Measurements from ENCODE around the gene ST7. TPM values are rescaled to one million over a fixed set of nuclear protein-coding genes. Genes with fewer than 3 reads are reported as not detected.

ST7 gene
- total and polyA plus RNA-seq, 2 donors (not counting 3 experiments of a cell fraction or from before 2014, with no cell fraction given): 18.6 to 24.9 TPM

DNA sequence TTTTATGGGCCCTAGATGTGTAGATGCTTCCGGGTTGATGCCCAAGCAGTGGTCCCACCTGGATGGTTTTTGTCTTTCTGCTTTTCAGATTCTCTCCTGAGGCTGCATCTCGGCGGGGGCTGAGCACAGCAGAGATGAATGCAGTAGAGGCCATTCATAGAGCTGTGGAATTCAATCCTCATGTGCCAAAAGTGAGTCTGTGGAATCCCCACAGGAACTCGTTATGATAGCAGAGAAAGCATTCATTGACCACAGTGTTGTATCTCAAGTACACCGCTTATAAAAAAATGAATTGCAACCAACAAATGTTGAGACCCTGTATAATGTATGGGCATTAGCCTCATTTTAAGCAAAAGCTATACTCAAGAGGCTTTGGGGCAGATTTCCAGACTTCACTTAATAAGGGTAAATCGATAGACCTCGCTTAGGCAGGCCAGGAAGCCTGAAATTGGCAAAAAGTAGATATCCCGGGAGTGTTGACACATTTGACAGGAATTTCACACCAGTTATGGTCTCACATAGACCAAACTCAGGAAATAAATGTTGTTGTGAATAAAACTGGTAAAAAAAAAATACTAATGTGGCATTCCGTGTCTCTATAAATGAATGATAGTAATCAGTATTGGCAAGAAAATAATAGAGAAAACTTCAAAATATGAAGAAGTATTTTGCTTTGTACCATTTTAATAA lies 237.6 kb downstream of the ST7 start:
- no peak overlapping the region for H3K27ac ChIP-seq (ENCODE audit: insufficient read depth, low read depth, low read length)
- H3K4me1 ChIP-seq (ENCODE audit: control insufficient read depth, extremely low read depth, insufficient read depth, low read length): no peaks in the 10 kb centered on the region
- no peaks in the 10 kb centered on the region for H4K20me1 ChIP-seq (replicated peaks; ENCODE audit: control insufficient read depth, extremely low read depth, insufficient read depth, low read length)
- POLR2A ChIA-PET: interaction anchor here (1.1 kb wide), 1 partner anchor 259 kb away, joined by 4 read pairs; no protein-coding TSS in a partner anchor
- H3K9me1 ChIP-seq (replicated peaks; ENCODE audit: control insufficient read depth, extremely low read depth, insufficient read depth, low read length): no peaks in the 10 kb centered on the region
- intact Hi-C loops (cut with micrococcal nuclease): no loop called here
- FAIRE-seq (no peak), DNase-seq (ENCODE audit: low read depth, low spot score) (no peak)
- no peak overlapping the region for H3K4me3 ChIP-seq (replicated peaks in 1 of 3; ENCODE audit: insufficient read depth in 1 of 3, low read depth in 1 of 3, low read length in 3 of 3)
- H3K36me3 ChIP-seq (ENCODE audit: control insufficient read depth in 2 of 2, extremely low read depth in 1 of 2, insufficient read depth in 2 of 2, low read length in 2 of 2): peaks cover 0 to 3% of the 10 kb centered on the region in 2 experiments
- no peak overlapping the region for H2AFZ ChIP-seq (ENCODE audit: low read depth, low read length)
- H3K9me3 ChIP-seq (replicated peaks; ENCODE audit: control insufficient read depth, insufficient read depth, low read length): no peaks in the 10 kb centered on the region
- CTCF ChIA-PET: no interaction called here
- no peak overlapping the region for H3K4me2 ChIP-seq (ENCODE audit: insufficient read depth, low read length)
- BruUV-seq (replicated peaks): no TSS peak
- dilution Hi-C loops (cut with MboI; ENCODE audit: extremely low pct_ligation_motif_present, low sequenced_read_pairs): no loop called here
- H3K9ac ChIP-seq (replicated peaks; ENCODE audit: extremely low read depth, insufficient read depth, low read length): no peak overlapping the region
- no peaks in the 10 kb centered on the region for H3K27me3 ChIP-seq (ENCODE audit: control insufficient read depth in 2 of 2, insufficient read depth in 2 of 2, low read length in 2 of 2)
- H3K79me2 ChIP-seq (ENCODE audit: control insufficient read depth, insufficient read depth, low read length): no peaks in the 10 kb centered on the region
- no peak for TF ChIP-seq POLR2A (IDR thresholded peaks at IDR 0.05; ENCODE audit: low read depth, low read length)
- TF ChIP-seq EZH2 (IDR thresholded peaks at IDR 0.05; ENCODE audit: borderline replicate concordance, low read depth, low read length, severe bottlenecking): no peak
- TF ChIP-seq, protein P1, sequence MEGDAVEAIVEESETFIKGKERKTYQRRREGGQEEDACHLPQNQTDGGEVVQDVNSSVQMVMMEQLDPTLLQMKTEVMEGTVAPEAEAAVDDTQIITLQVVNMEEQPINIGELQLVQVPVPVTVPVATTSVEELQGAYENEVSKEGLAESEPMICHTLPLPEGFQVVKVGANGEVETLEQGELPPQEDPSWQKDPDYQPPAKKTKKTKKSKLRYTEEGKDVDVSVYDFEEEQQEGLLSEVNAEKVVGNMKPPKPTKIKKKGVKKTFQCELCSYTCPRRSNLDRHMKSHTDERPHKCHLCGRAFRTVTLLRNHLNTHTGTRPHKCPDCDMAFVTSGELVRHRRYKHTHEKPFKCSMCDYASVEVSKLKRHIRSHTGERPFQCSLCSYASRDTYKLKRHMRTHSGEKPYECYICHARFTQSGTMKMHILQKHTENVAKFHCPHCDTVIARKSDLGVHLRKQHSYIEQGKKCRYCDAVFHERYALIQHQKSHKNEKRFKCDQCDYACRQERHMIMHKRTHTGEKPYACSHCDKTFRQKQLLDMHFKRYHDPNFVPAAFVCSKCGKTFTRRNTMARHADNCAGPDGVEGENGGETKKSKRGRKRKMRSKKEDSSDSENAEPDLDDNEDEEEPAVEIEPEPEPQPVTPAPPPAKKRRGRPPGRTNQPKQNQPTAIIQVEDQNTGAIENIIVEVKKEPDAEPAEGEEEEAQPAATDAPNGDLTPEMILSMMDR (IDR thresholded peaks at IDR 0.05; ENCODE audit: extremely low read depth in 1 of 2, insufficient read depth in 1 of 2, low read depth in 1 of 2, low read length in 2 of 2): no peak
- no peak for TF ChIP-seq JUN (IDR thresholded peaks at IDR 0.05; ENCODE audit: borderline replicate concordance, insufficient read depth, insufficient read length, low read depth)
- no peak for TF ChIP-seq POLR2AphosphoS5 (IDR thresholded peaks at IDR 0.05; ENCODE audit: insufficient read depth, low read depth, low read length)
- TF ChIP-seq MYC (IDR thresholded peaks at IDR 0.05; ENCODE audit: low read depth, low read length): no peak

All from endothelial cell of umbilical vein (primary cell).